ENCODE data around the gene WDR53. TPM values are rescaled to one million over a fixed set of nuclear protein-coding genes. Genes with fewer than 3 reads are reported as not detected.

The WDR53 gene
- total RNA-seq, 2 donors from 2014 or later: 15.1 to 23.0 TPM

- WGBS, 2 experiments (ENCODE audit: insufficient coverage in 1 of 2, insufficient read length in 1 of 2): 62 to 63% methylated on average over 8 to 12 of the region's 12 CpGs
- peaks cover 58% of the 10 kb centered on the region for H3K9me3 Mint-ChIP-seq
Measured at GRCh38 chr3:196518966-196519717, 49.2 kb downstream of the WDR53 start.

GRCh38 chr3:196517919-196518318, 50.4 kb downstream of the WDR53 start:
- DNase-seq: no peak
- Histone ChIP-seq H3K27me3 (ENCODE audit: control insufficient read depth, insufficient read depth, low read length, poor library complexity, severe bottlenecking) (no peaks in the 10 kb centered on the region), H3K36me3 (ENCODE audit: control insufficient read depth, insufficient read depth, low read length) (no peaks in the 10 kb centered on the region), H3K27ac (ENCODE audit: low read depth, low read length) (no peak overlapping the region), H3K9ac (ENCODE audit: extremely low read depth, low read length, poor library complexity, severe bottlenecking) (no peak overlapping the region), H3K9me3 (ENCODE audit: control insufficient read depth, low read length) (peaks cover 62% of the 10 kb centered on the region), H3K4me3 (ENCODE audit: low read length) (no peak overlapping the region), H3K4me1 (ENCODE audit: control insufficient read depth, insufficient read depth, low read length) (no peaks in the 10 kb centered on the region)
- Mint-ChIP-seq H3K27ac (no peak overlapping the region), H3K4me3 (no peak overlapping the region), H3K4me1 (no peaks in the 10 kb centered on the region), H3K27me3 (ENCODE audit: insufficient read depth) (peaks cover 2% of the 10 kb centered on the region), H3K9me3 (peaks cover 58% of the 10 kb centered on the region), H3K36me3 (ENCODE audit: low read depth) (peaks cover 4% of the 10 kb centered on the region)
- no peak for TF ChIP-seq CTCF (conservative IDR thresholded peaks at IDR 0.05)
- 85 to 97% methylated on average over 2 of the region's 2 CpGs for WGBS, 2 experiments (ENCODE audit: insufficient coverage in 1 of 2, insufficient read length in 1 of 2)

More at GRCh38 chr3:196518966-196519717, 49.2 kb downstream of the WDR53 start:
- peak overlapping the region; percentile 19 for H3K4me3 ChIP-seq (ENCODE audit: low read length)
- H3K36me3 ChIP-seq (ENCODE audit: control insufficient read depth, insufficient read depth, low read length): no peaks in the 10 kb centered on the region
- TF ChIP-seq CTCF (conservative IDR thresholded peaks at IDR 0.05): peak; percentile 73
- no peak overlapping the region for H3K4me3 Mint-ChIP-seq
- H3K4me1 Mint-ChIP-seq: no peaks in the 10 kb centered on the region
- no peaks in the 10 kb centered on the region for H3K27me3 ChIP-seq (ENCODE audit: control insufficient read depth, insufficient read depth, low read length, poor library complexity, severe bottlenecking)
- DNase-seq: peak; percentile 90
- peaks cover 2% of the 10 kb centered on the region for H3K27me3 Mint-ChIP-seq (ENCODE audit: insufficient read depth)
- peaks cover 4% of the 10 kb centered on the region for H3K36me3 Mint-ChIP-seq (ENCODE audit: low read depth)
- no peak overlapping the region for H3K27ac Mint-ChIP-seq
- H3K9ac ChIP-seq (ENCODE audit: extremely low read depth, low read length, poor library complexity, severe bottlenecking): no peak overlapping the region
- H3K9me3 ChIP-seq (ENCODE audit: control insufficient read depth, low read length): peaks cover 62% of the 10 kb centered on the region
- H3K4me1 ChIP-seq (ENCODE audit: control insufficient read depth, insufficient read depth, low read length): no peaks in the 10 kb centered on the region
- no peak overlapping the region for H3K27ac ChIP-seq (ENCODE audit: low read depth, low read length)

- H3K9ac ChIP-seq (ENCODE audit: extremely low read depth, low read length, poor library complexity, severe bottlenecking): no peak overlapping the region
- no peak overlapping the region for H3K27ac Mint-ChIP-seq
- peaks cover 4% of the 10 kb centered on the region for H3K36me3 Mint-ChIP-seq (ENCODE audit: low read depth)
- peaks cover 58% of the 10 kb centered on the region for H3K9me3 Mint-ChIP-seq
- no peak overlapping the region for H3K4me3 ChIP-seq (ENCODE audit: low read length)
- no peaks in the 10 kb centered on the region for H3K27me3 ChIP-seq (ENCODE audit: control insufficient read depth, insufficient read depth, low read length, poor library complexity, severe bottlenecking)
- DNase-seq: no peak
- 85% methylated on average over 1 of the region's 2 CpGs; no CpG with 5 or more reads in 1 of the 2 experiments for WGBS, 2 experiments (ENCODE audit: insufficient coverage in 1 of 2, insufficient read length in 1 of 2)
- no peak overlapping the region for H3K27ac ChIP-seq (ENCODE audit: low read depth, low read length)
- H3K4me1 Mint-ChIP-seq: no peaks in the 10 kb centered on the region
- TF ChIP-seq CTCF (conservative IDR thresholded peaks at IDR 0.05): peak; percentile 15
- peaks cover 2% of the 10 kb centered on the region for H3K27me3 Mint-ChIP-seq (ENCODE audit: insufficient read depth)
- H3K4me1 ChIP-seq (ENCODE audit: control insufficient read depth, insufficient read depth, low read length): no peaks in the 10 kb centered on the region
- no peak overlapping the region for H3K4me3 Mint-ChIP-seq
- no peaks in the 10 kb centered on the region for H3K36me3 ChIP-seq (ENCODE audit: control insufficient read depth, insufficient read depth, low read length)
- H3K9me3 ChIP-seq (ENCODE audit: control insufficient read depth, low read length): peaks cover 62% of the 10 kb centered on the region
Measured at GRCh38 chr3:196517162-196517800, 51.1 kb downstream of the WDR53 start.

Measured in endodermal cell (in vitro differentiated cells).